Measurements from ENCODE around the gene THOC6.
"Not testable (repeated sequence)": the region's sequence is repeated elsewhere in the genome, so short reads cannot be mapped to it uniquely, and the experiment has no call there.

The THOC6 gene

DNA sequence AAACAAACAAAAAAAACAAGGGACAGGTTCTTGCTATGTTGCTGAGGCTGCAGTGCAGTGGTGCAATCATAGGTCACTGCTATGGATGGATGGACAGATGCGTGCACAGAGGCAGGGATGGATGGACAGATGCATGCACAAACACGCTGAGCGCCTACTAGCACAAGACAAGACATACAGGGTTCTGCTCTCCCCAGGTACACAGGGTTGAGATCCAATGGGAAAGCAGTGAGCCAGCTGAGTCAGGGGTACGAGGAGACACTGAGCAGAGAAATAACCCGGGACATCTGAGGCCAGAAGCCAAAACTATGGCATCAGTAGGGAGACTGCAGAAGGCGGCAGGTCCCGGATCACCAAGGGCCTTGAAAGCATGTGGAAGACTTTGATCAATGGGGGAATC lies 47.8 kb downstream of the THOC6 start:
- DNase-seq (ENCODE audit: low read depth in 1 of 2, low spot score in 1 of 2) = no peak

DNA sequence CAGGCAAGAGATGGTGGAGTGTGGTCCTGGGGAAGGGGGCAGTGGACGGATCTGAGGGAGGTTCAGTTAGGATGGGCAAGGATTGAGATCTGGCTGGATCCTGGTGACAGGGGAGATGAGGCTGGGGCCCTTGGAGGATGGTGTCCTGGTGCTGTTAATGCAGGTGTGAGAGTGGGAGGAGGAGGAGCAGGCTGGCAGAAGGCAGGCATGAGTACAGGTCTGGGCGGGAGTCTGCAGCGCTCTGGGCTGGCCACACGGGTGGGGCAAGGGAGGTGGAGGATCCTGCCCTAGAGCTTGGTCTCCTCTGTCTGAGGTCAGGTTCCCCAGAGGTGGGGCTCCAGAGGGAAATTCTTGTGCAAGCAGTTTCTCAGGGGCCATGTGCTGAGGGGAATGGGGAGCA lies 48.3 kb downstream of the THOC6 start:
- not testable (repeated sequence) for DNase-seq (ENCODE audit: low read depth in 1 of 2, low spot score in 1 of 2)

DNA sequence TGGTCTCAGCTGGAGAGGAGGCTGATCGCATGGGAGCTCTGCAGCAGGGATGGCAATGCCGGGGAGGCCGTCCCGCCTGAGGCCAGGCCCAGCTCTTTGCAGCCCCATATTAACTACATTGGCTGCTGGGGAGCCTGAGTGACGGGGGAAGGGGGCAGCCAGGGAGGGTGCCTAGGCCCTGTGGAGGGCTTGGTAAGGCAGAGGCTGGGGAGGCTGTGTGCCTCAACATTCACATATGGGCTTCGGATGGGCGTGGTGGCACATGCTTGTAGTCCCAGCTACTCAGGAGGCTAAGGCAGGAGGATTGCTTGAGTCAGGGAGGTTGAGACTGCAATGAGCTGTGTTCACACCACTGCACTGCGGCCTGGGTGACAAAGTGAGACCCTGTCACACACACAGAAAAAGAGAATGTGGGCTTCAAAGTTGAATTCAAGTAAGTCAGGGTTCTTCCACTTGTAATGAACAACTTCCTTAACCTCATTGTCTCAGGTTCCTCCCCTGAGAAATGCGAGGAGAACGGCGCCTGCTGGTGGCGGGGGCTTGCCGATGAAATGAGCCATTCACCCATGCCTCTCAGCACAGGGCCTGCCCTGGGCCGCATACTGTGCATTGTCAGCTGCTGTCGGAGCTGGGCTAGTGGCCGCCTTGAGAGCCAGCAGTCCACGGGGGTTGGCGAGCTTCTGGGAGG lies 48.9 kb downstream of the THOC6 start:
- not testable (repeated sequence) for DNase-seq (ENCODE audit: low read depth in 1 of 2, low spot score in 1 of 2)

DNA sequence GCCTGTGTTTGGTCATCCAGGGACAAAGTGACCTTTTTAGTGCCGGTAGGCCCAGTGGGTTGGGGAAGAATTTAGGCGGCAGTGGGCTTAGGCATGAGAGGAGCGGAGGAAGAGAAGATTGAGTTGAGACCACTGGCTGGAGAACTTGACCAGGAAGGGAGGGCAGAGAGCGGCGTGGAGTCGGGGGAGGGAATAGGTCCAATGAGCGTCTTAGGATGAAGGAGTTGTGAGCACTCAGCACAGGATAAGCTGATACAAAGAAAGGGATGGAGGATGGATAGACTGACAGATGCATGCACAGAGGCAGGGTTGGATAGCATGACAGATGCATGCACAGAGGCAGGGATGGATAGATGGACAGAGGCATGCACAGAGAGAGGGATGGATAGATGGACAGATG lies 49.6 kb downstream of the THOC6 start:
- DNase-seq (ENCODE audit: low read depth in 1 of 2, low spot score in 1 of 2) = no peak

- peak; percentile 65 to 70 for DNase-seq (ENCODE audit: low read depth in 1 of 2, low spot score in 1 of 2)
Observed at GRCh38 chr16:3074860-3075522, 51.2 kb downstream of the THOC6 start.

DNA sequence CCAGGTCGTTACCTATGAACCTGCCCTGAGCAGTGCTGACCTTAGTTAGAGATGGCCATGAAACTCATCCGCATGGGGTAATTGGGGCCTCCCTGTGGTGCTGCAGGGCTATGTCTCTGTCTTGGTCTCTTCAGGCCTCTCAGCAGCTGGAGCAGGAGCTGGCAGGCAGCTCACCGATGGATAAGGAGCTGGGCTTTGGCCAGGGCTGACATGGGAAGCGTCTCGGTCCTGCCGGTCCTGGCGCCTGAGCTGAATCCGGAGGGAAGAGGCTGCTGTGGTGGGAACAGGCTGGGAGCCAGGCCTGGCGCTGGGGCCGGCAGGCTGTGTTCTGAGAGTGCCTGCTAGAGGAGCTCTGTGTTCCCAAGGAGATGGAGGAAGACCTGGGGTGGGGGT lies 51.7 kb downstream of the THOC6 start:
- DNase-seq (ENCODE audit: low read depth in 1 of 2, low spot score in 1 of 2) = no peak

DNA sequence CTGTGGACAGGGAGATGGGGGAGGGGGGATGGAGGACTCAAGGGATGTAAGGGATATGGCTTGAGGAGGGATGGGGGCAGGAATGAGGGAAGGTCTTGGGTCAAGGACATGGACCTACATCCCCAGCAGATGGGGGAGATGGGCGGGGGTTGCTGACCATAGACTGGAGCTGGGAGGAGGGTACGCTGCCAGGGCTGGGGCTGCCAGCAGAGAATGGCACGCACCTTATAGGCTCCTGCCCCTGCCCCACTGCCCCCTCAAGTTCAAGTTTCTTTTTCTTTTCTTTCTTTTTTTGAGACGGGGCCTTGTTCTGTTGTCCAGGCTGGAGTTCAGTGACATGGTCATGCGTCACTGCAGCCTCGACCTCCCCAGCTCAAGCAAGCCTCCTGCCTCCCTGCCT lies 52.1 kb downstream of the THOC6 start:
- DNase-seq (ENCODE audit: low read depth in 1 of 2, low spot score in 1 of 2) = not testable (repeated sequence)

DNA sequence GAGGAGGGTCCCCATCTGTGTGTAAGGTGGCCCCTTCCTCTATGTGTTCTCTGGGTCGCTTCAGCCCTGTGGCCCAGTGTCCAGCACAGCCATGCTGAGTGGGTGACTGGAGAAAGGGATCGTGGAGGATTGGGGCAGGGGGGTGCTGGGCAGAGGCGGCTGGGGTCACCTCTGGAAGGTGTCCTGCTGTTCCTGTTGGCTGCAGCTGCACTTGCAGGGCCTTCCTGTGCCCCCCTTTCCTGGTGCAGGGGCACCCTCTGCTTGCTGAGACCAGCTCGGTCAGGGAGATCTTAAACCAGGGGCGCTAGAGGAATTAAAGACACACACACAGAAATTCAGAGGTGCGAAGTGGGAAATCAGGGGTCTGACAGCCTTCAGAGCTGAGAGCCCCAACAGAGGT lies 52.7 kb downstream of the THOC6 start:
- DNase-seq (ENCODE audit: low read depth in 1 of 2, low spot score in 1 of 2) = no peak
